Lung microvascular endothelial cell (primary cell): ENCODE results near the gene STAG3. TPM values are rescaled to one million over a fixed set of nuclear protein-coding genes. Genes with fewer than 3 reads are reported as not detected.
"Not testable (repeated sequence)": the region's sequence is repeated elsewhere in the genome, so short reads cannot be mapped to it uniquely, and the experiment has no call there.

Experiments
- DNase-seq, 2 donors: peaks; one replicate each; pipeline versions ENCODE4 v3.0.0 to v3.0.0-alpha.2; 2010; ENCODE audit warnings: low read depth in 2 of 2
- total RNA-seq: library from RNA; depleted of rRNA; stranded (reverse); fragments of >200 nt; gene quantifications from 2 replicates; pipeline ENCODE4 v1.2.1, GENCODE V29; 2014

Gene STAG3
- total RNA-seq, 1 donor from 2014 or later, result 0.20 TPM

DNA sequence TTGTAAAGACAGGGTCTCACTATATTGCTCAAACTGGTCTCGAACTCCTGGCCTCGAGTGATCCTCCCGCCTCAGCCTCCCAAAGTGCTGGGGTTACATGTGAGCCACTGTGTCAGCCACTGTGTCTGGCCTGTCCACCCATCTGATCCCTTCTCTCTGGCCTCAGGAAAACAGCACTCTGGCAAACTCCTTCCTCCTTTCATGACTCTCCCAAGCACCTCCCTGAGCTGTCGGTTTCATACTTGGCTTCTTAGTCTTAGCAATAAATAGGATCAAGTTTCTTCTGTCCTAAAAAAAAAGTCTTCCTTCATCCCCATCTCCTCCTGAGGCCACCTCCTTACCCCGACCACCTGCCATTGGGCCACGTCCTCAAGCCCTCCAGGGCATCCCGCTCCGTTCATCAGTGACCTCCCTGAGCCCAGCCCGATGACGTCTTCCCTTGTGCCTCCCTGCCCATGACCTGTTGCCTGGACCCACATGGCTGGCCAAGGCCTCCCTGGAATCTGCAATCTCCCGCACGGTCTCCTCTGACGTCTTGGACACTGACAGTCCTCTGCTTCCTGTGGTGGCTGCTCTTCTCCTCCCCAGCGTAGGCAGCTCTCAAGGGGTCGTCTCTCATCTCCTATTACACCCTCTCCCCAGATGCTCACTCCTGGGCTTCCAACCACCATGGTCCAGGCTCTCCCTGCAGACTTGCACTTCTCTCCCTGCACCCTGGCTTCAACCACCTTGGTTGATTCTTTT, 68.6 kb downstream of the STAG3 start:
- not testable (repeated sequence) for DNase-seq

DNA sequence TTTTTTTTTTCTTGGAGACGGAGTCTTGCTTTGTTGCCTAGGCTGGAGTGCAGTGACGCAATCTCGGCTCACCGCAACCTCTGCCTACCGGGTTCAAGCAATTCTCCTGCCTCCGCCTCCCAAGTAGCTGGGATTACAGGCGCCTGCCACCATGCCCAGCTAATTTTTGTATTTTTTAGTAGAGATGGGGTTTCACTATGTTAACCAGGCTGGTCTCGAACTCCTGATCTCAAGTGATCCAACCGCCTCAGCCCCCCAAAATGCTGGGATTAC, 69.1 kb downstream of the STAG3 start:
- DNase-seq, result not testable (repeated sequence)

- DNase-seq, result peak in 1 of 2 donors; percentile 31
These were observed 69.5 kb downstream of the STAG3 start for GRCh38 chr7:100247152-100247757.

DNA sequence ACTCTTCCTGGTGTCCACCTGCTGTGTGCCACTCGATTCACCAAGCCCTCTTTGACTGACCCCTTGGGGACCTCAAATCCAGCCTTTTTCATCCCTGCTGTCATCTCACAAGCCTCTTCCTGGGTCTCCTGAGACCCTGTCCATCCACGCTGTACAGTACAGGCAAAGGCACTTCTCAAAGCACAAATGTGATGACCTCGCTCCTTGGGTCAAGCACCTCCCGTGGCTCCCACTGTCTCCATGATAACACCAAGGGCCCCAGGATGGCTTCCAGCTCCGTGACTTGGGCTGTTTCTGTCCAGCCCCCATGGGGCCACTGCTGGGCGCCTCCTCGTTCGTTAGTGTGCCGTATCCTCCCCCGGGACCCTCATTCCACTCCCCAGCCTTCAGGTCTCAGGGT, 70.8 kb downstream of the STAG3 start:
- DNase-seq, result no peak

DNA sequence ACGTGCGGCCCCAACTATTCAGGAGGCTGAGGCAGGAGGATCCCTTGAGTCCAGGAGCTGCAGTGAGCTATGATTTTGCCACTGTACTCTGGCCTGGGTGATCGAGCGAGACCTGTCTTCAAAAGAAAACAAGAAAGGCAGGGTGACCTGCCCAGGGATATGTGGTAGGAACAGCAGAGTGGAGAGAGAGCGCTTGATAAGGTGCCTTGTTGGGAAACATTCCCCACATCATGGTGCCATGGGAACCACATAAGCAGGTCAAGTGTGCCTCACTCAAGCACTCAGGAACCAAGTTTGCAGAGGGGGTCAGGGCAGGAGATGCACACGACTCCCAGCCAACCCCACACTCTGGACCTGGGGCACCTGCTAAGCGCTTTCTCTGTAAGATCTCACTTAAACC, 79.3 kb downstream of the STAG3 start:
- no peak for DNase-seq

DNA sequence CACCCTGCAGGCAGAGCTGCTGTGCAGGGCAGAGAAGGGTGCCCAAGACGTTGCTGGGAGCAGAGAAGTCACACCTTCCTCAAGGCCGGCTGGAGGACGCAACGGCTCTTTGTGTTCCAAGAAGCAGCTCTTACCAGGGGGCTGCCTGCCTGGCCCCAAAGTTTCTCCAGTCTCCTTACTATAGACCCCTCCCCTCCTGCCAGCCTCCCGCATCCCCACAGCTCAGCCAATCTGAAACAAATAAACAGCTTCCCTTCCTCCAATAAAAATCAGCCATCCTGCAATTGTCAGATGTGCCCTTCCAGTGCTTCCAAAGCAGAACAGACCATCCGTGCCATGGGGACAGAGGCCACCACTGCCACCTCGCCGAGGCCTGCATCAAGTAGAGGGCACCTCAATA, 82.3 kb downstream of the STAG3 start:
- not testable (repeated sequence) for DNase-seq

DNA sequence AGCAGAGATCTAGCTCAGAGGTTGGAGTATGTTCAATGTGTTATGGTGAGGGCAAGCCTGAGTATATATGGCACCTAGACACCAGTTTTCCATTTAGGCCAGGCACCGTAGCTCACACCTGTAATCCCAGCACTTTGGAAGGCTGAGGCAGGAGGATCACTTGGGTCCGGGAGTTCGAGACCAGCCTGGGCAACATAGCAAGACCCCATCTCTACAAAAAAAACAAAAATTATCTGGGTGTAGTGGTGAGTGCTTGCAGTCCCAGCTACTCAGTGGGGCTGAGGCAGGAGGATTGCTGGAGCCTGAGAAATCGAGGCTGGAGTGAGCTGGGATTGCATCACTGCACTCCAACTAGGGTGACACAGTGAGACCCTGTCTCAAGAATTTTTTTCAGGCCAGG, 85.2 kb downstream of the STAG3 start:
- not testable (repeated sequence) for DNase-seq

Other genes starting within 250 kb of the STAG3 start
- gene GJC3, start 248.3 kb upstream of the STAG3 start, total RNA-seq, result 0.65 and 1.2 TPM in 2 replicates
- gene AZGP1, start 201.9 kb upstream of the STAG3 start, total RNA-seq, result not detected in 2 replicates
- 20.7 and 30.0 TPM in 2 replicates for gene ZKSCAN1, start 162.3 kb upstream of the STAG3 start, total RNA-seq
- 5.2 and 7.7 TPM in 2 replicates for gene ZSCAN21, start 128.1 kb upstream of the STAG3 start, total RNA-seq
- 18.1 and 26.0 TPM in 2 replicates for gene ZNF3, start 96.2 kb upstream of the STAG3 start, total RNA-seq
- 57.1 and 73.9 TPM in 2 replicates for gene COPS6, start 88.9 kb upstream of the STAG3 start, total RNA-seq
- gene MCM7, start 76.5 kb upstream of the STAG3 start, total RNA-seq, result 25.8 and 61.0 TPM in 2 replicates
- 12.5 and 13.1 TPM in 2 replicates for gene AP4M1, start 76.3 kb upstream of the STAG3 start, total RNA-seq
- 17.0 and 20.8 TPM in 2 replicates for gene TAF6, start 58.6 kb upstream of the STAG3 start, total RNA-seq
- 23.1 and 26.2 TPM in 2 replicates for gene CNPY4, start 58.3 kb upstream of the STAG3 start, total RNA-seq
- gene MBLAC1, start 51.0 kb upstream of the STAG3 start, total RNA-seq, result 2.0 and 2.4 TPM in 2 replicates
- 96.6 and 125 TPM in 2 replicates for gene LAMTOR4, start 29.0 kb upstream of the STAG3 start, total RNA-seq
- 3.9 and 6.0 TPM in 2 replicates for gene TRAPPC14, start 19.2 kb upstream of the STAG3 start, total RNA-seq
- gene GAL3ST4, start 9.3 kb upstream of the STAG3 start, total RNA-seq, result under 0.01 and 0.22 TPM in 2 replicates
- gene GPC2, start 537 bp upstream of the STAG3 start, total RNA-seq, result 1.3 and 2.2 TPM in 2 replicates
- gene PVRIG, start 42.0 kb downstream of the STAG3 start, total RNA-seq, result not detected in 2 replicates
- not detected in 2 replicates for gene SPDYE3, start 129.8 kb downstream of the STAG3 start, total RNA-seq
- gene PILRB, start 180.2 kb downstream of the STAG3 start, total RNA-seq, result 5.2 and 21.6 TPM in 2 replicates
- gene PILRA, start 195.6 kb downstream of the STAG3 start, total RNA-seq, result 0.20 and 0.22 TPM in 2 replicates